Tibial artery (tissue), 4 donors: ENCODE measurements around the gene SLC9A2.

Experiments
- DNase-seq, 2 donors: peaks; one replicate each; pipeline ENCODE4 v3.0.0-alpha.2; 2019
- H3K27ac ChIP-seq, 2 donors: fragments of 200-600 bp; sonication (generic) in 1 of 2; 1 replicate in 1 of 2; 2 replicates in 1 of 2; pipeline ENCODE4 v1.5.1; 2018 to 2019; ENCODE audit warnings: mild to moderate bottlenecking in 1 of 2
- H3K27me3 ChIP-seq, 2 donors: fragments of 200-600 bp; sonication (generic) in 1 of 2; one replicate each; pipeline versions ENCODE4 v1.5.1 to v1.6.0; 2016 to 2019
- H3K36me3 ChIP-seq, 3 donors: fragments of 200-600 bp; sonication (generic) in 2 of 3; one replicate each; pipeline ENCODE4 v1.5.1; 2016 to 2019; ENCODE audit warnings: mild to moderate bottlenecking in 2 of 3
- H3K4me1 ChIP-seq, 4 donors: fragments of 200-600 bp; sonication (generic) in 2 of 4; 1 replicate in 3 of 4; 2 replicates in 1 of 4; pipeline ENCODE4 v1.5.1; 2016 to 2019
- H3K4me3 ChIP-seq, 2 donors: fragments of 200-600 bp; sonication (generic) in 1 of 2; 1 replicate in 1 of 2; 2 replicates in 1 of 2; pipeline ENCODE4 v1.5.1; 2018 to 2019; ENCODE audit warnings: mild to moderate bottlenecking in 2 of 2
- H3K9me3 ChIP-seq, 3 donors: fragments of 200-600 bp; sonication (generic) in 1 of 3; one replicate each; pipeline ENCODE4 v1.5.1; 2016 to 2019
- CTCF ChIP-seq, 2 experiments: fragments of 200-600 bp in 1 of 2; fragments of 450-650 bp in 1 of 2; IDR thresholded peaks; one replicate each; pipeline ENCODE4 v1.5.1; 2017 to 2019; ENCODE audit warnings: antibody characterized with exemption in 2 of 2, mild to moderate bottlenecking in 1 of 2, moderate library complexity in 1 of 2
- intact Hi-C: fragments of 100-400 bp; cut with DNase I; formaldehyde crosslinking; loops from one replicate; pipeline ENCODE4 v1.15.0; 2023; ENCODE audit warnings: low total_unique reads

Gene SLC9A2

GRCh38 chr2:102698369-102699111 lies 79.2 kb downstream of the SLC9A2 start:
- H3K27ac ChIP-seq = no peak overlapping the region
- no peak for TF ChIP-seq CTCF (IDR thresholded peaks at IDR 0.05)
- DNase-seq = no peak
- no peaks in the 10 kb centered on the region for H3K9me3 ChIP-seq
- H3K4me3 ChIP-seq = no peak overlapping the region
- no peaks in the 10 kb centered on the region for H3K36me3 ChIP-seq
- no peaks in the 10 kb centered on the region for H3K27me3 ChIP-seq
- no peaks in the 10 kb centered on the region for H3K4me1 ChIP-seq
- intact Hi-C loops = no loop called here

GRCh38 chr2:102703305-102703704 lies 84.0 kb downstream of the SLC9A2 start:
- DNase-seq = no peak
- no peak overlapping the region for H3K27ac ChIP-seq
- H3K4me3 ChIP-seq = no peak overlapping the region
- H3K27me3 ChIP-seq = peaks cover 0 to 4% of the 10 kb centered on the region in 2 donors
- intact Hi-C loops = no loop called here
- no peak for TF ChIP-seq CTCF (IDR thresholded peaks at IDR 0.05)
- no peaks in the 10 kb centered on the region for H3K9me3 ChIP-seq
- no peaks in the 10 kb centered on the region for H3K36me3 ChIP-seq
- H3K4me1 ChIP-seq = no peaks in the 10 kb centered on the region

GRCh38 chr2:102703748-102704147 lies 84.4 kb downstream of the SLC9A2 start:
- Histone ChIP-seq H3K4me3 (no peak overlapping the region), H3K27ac (no peak overlapping the region), H3K27me3 (peaks cover 0 to 4% of the 10 kb centered on the region in 2 donors), H3K9me3 (no peaks in the 10 kb centered on the region), H3K36me3 (no peaks in the 10 kb centered on the region), H3K4me1 (no peaks in the 10 kb centered on the region)
- intact Hi-C loops = no loop called here
- DNase-seq = no peak
- TF ChIP-seq CTCF (IDR thresholded peaks at IDR 0.05) = no peak

- no peak for TF ChIP-seq CTCF (IDR thresholded peaks at IDR 0.05)
- H3K9me3 ChIP-seq = no peaks in the 10 kb centered on the region
- peaks cover 0 to 4% of the 10 kb centered on the region in 2 donors for H3K27me3 ChIP-seq
- H3K4me1 ChIP-seq = no peaks in the 10 kb centered on the region
- no peaks in the 10 kb centered on the region for H3K36me3 ChIP-seq
- intact Hi-C loops = no loop called here
- H3K4me3 ChIP-seq = no peak overlapping the region
- H3K27ac ChIP-seq = no peak overlapping the region
- DNase-seq = no peak
These were observed 85.2 kb downstream of the SLC9A2 start for GRCh38 chr2:102704531-102704930.

- Histone ChIP-seq H3K27ac (no peak overlapping the region), H3K36me3 (no peaks in the 10 kb centered on the region), H3K4me3 (no peak overlapping the region), H3K27me3 (peaks cover 0 to 4% of the 10 kb centered on the region in 2 donors), H3K9me3 (no peaks in the 10 kb centered on the region), H3K4me1 (no peaks in the 10 kb centered on the region)
- intact Hi-C loops = no loop called here
- TF ChIP-seq CTCF (IDR thresholded peaks at IDR 0.05) = no peak
- DNase-seq = no peak
These were observed 88.7 kb downstream of the SLC9A2 start for GRCh38 chr2:102707796-102708695.
